ENCODE measurements around the gene LIN28A.

LIN28A gene

DNA sequence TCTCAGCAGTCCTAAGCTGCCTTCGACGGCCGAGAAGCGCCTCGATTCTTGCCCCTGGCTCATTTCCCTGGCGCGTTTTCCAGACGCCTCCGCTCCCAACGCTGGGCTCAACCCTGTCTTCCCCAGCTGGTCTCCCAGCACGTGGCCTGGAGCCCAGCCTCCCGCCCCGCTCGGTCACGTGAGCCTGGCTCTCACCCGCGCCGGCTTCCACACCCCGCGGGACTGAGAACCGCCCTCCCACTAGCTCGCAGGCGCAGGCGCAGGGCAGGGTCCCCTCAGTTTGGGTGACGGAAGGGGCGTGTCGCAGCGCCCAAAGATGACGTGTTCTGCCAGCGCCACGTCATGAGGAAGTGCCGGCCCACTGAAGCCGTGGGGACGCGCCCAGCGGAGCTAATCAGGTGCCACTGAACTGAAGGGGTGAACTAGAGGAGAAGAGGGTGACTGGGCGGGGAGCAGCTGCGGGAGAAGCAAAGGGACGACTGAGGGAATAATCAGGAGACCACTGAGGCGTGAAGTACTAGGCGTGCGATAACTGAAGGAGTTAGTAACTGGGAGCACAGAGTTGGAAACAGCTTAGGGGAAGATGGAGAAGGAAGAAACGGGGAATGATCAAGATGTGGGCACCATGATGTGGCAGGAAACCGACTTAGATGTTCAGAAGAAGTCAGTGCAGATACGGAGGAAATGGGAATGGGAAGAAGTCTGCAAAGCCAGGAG is 21.5 kb downstream of the LIN28A start, which contains the start of gene DHDDS:
Gene DHDDS, plus strand, starts transcription at position 343 of the 717 bp plus-strand sequence. CDS start 625 bp downstream, outside the sequence.
- H3K27ac ChIP-seq, result peak within 1 kb of the TSS; percentile 83
- no peaks in the 10 kb centered on the region for H3K9me3 ChIP-seq
- peaks cover 16 to 30% of the 10 kb centered on the region in 2 experiments for H3K4me1 ChIP-seq (ENCODE audit: control insufficient read depth in 1 of 2, insufficient read depth in 1 of 2, low read depth in 1 of 2, low read length in 1 of 2)
- H3K36me3 ChIP-seq, result peaks cover 7% of the 10 kb centered on the region
- peak within 1 kb of the TSS; percentile 80 to 83 for H3K4me3 ChIP-seq (ENCODE audit: low read depth in 1 of 2, low read length in 1 of 2)
- H3K27me3 ChIP-seq, result peaks cover 6% of the 10 kb centered on the region
- peak; percentile 46 for TF ChIP-seq CTCF (IDR thresholded peaks at IDR 0.05)

- TF ChIP-seq CTCF (IDR thresholded peaks at IDR 0.05), result no peak
- Histone ChIP-seq H3K27ac (peak overlapping the region; percentile 83), H3K27me3 (peaks cover 6% of the 10 kb centered on the region), H3K9me3 (no peaks in the 10 kb centered on the region), H3K4me3 (ENCODE audit: low read depth in 1 of 2, low read length in 1 of 2) (peak overlapping the region; percentile 80 to 83), H3K4me1 (ENCODE audit: control insufficient read depth in 1 of 2, insufficient read depth in 1 of 2, low read depth in 1 of 2, low read length in 1 of 2) (peaks cover 16 to 30% of the 10 kb centered on the region in 2 experiments), H3K36me3 (peaks cover 14% of the 10 kb centered on the region)
Observed at GRCh38 chr1:26432793-26433192, 22.2 kb downstream of the LIN28A start.

GRCh38 chr1:26434161-26434752 is 23.6 kb downstream of the LIN28A start:
- Histone ChIP-seq H3K27me3 (peaks cover 6% of the 10 kb centered on the region), H3K27ac (peak overlapping the region; percentile 53), H3K4me3 (ENCODE audit: low read depth in 1 of 2, low read length in 1 of 2) (no peak overlapping the region), H3K9me3 (no peaks in the 10 kb centered on the region), H3K36me3 (peaks cover 28% of the 10 kb centered on the region), H3K4me1 (ENCODE audit: control insufficient read depth in 1 of 2, insufficient read depth in 1 of 2, low read depth in 1 of 2, low read length in 1 of 2) (peaks cover 16 to 30% of the 10 kb centered on the region in 2 experiments)
- TF ChIP-seq CTCF (IDR thresholded peaks at IDR 0.05), result no peak

- Histone ChIP-seq H3K4me3 (ENCODE audit: low read depth in 1 of 2, low read length in 1 of 2) (no peak overlapping the region), H3K36me3 (peaks cover 61% of the 10 kb centered on the region), H3K9me3 (no peaks in the 10 kb centered on the region), H3K27ac (no peak overlapping the region), H3K27me3 (no peaks in the 10 kb centered on the region), H3K4me1 (ENCODE audit: control insufficient read depth in 1 of 2, insufficient read depth in 1 of 2, low read depth in 1 of 2, low read length in 1 of 2) (peaks cover 3 to 15% of the 10 kb centered on the region in 2 experiments)
- no peak for TF ChIP-seq CTCF (IDR thresholded peaks at IDR 0.05)
Observed at GRCh38 chr1:26438041-26438440, 27.4 kb downstream of the LIN28A start.

- H3K36me3 ChIP-seq, result peaks cover 83% of the 10 kb centered on the region
- no peak for TF ChIP-seq CTCF (IDR thresholded peaks at IDR 0.05)
Observed at GRCh38 chr1:26440259-26440658, 29.6 kb downstream of the LIN28A start.

More at GRCh38 chr1:26440259-26440658, 29.6 kb downstream of the LIN28A start:
- Histone ChIP-seq H3K4me3 (ENCODE audit: low read depth in 1 of 2, low read length in 1 of 2) (no peak overlapping the region), H3K27me3 (no peaks in the 10 kb centered on the region), H3K4me1 (ENCODE audit: control insufficient read depth in 1 of 2, insufficient read depth in 1 of 2, low read depth in 1 of 2, low read length in 1 of 2) (no peaks in the 10 kb centered on the region), H3K9me3 (no peaks in the 10 kb centered on the region), H3K27ac (no peak overlapping the region)

Measured in neutrophil (primary cell).